ENCODE measurements around the gene POPDC3.

The POPDC3 gene

DNA sequence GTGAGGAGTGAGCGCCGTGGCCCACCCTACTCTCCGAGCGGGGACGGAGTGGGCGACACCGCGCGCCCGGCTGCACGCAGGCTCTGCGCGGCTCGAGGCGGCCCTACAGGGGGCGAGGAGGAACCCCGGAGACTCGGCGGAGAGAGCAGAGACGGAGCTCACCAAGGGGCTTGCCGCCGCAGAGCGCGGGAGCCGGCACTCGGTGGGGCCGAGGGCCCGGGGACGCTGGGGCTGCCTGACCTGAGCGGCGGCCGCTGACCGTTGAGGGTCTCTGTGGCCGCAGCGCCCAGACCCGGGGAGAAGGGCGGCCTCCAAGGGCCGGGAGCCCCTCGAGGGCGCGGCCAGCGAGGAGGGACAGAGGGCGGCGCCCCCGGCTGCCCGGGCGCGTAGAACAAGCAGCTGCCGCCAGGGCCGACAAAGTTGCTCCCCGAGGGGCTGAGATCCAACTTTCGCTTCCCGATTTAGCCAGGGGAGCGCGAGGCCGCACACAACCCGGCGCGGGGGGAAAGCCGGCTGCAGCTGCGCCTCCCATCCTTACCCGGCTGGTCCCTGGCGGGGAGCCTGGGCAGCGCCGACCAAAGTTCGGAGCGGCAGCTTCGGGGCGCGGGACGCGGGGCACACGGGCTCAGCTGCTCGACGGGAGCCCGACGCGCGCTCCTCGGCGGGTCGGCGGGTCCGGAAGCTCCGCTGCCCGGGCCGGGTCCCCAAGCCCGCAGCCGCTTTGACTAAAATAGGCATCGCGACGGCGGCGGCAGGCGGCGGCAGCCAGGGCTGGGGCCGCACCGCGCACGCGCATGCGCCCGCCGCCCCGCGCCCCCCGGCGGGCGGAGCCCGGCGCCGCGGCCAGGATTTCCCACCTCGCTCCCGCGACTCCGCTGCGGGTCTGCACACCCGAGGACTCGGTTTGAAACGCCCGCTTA is 43.1 kb downstream of the POPDC3 start:
- DNase-seq = peak; percentile 36

DNA sequence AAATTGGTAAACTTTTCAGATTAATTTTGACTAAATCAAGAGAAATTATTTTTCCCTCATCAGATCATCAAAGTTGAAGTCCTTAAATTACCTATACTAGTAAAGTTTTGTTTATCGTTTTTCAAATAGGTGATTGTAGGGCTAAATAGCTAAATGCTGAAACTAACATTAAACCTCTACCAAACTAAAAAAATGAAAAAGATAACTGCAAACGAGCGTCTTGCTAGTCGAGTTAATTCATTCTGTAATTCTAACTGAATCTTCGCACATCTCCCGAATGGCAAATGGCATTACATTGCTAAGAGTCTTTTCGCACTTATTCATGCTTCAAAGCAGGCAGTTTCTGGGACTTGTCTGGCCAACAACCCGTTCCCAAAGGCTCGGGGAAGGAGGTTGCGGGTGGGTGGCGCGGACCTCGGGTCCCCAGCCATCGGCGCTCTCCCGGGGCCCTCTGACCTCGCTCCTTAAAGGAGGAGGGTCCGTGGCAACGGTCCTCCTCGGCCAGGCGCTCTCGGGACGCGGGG is 43.8 kb downstream of the POPDC3 start:
- no peak for DNase-seq

DNA sequence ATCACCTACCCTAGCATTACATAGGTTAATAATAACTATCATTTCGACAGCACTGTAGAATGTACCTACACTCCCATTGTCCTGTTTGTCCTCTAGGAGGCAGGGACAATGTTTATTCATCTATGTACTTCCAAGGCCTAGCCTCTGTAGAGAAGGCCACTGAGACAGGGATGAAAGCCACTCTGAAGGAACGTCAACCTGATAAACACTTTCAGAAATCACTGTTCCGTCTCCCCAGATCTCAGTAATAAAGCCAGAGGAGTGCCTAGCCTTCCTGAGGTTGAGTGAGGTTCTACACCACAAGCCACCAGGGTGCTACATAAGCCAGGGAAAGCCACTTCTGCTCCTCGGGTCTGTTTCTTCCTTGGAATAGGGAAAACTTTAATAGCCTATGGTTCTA is 44.8 kb downstream of the POPDC3 start:
- no peak for DNase-seq

DNA sequence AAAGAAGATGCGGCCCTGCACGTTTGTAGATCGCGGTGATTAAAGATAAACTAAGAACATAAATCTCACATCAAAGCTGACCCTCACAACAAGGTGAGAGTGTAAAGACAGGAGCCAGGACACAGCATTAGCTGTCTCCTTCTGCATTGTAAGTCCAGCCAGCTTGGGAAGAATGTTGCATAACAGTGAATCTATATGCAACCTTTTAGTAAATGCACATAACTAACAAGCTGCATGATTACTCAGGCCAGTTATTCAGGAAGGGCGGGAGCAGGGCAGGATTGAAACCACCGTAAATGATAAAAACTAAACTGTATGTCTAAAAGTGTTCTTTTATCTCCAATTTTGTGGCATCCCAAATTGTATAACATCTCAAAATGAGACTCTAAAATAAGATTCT is 57.1 kb downstream of the POPDC3 start:
- DNase-seq = no peak

DNA sequence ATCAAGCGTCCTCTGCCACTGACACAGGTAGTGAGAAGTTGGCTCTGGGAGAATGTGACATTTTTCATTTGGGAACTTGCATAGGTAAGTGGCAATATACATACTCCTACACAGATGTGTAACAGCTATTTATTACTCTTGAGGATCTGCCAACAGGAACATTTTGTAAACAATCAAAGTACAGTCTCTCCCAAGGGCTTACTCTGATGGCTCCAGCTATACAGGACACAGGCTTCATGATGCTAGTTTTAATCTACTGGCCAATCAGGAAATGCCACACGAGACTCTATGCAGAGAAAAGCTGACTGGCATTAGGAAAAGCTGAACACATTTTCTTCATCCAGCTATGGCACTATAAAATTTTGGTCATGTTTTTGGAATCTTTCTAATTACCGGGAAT is 57.8 kb downstream of the POPDC3 start:
- DNase-seq = no peak

DNA sequence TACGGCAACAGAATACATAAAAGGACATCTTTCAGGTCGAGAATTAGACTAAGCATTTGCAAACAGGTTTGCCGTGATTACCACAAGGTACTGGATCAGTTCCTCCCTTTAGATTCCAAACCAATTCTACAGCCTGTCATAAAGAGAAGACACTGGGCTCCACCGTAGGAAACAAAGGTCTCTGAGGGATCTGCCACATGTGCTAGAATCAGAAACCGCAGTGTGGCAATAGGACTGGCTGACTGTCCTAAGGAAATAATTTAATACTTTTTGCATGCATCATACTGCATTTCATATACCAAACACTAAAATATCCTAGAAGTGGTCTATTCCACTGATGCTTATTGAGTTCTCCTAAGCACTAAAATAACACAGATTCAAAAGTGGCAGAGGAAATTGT is 59.2 kb downstream of the POPDC3 start:
- no peak for DNase-seq

DNA sequence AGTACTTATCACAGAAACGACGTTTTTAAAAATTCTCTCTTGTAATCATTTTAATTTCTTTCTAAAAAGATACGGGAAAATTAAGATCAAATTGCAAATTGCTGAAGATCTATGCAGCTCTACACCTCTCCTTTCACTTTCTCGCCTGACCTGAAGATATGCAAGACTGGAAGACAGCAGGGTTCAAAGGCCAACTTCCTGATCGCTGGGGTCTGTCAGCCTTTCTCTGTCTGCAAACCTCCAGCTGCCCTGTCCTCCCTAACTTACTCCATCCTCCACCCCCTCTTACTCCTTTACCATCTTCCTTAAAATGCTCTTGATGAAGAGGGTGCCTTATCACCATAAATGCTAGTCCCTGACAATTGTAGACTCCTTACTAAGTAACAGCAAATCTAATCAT is 63.7 kb downstream of the POPDC3 start:
- DNase-seq = no peak

DNA sequence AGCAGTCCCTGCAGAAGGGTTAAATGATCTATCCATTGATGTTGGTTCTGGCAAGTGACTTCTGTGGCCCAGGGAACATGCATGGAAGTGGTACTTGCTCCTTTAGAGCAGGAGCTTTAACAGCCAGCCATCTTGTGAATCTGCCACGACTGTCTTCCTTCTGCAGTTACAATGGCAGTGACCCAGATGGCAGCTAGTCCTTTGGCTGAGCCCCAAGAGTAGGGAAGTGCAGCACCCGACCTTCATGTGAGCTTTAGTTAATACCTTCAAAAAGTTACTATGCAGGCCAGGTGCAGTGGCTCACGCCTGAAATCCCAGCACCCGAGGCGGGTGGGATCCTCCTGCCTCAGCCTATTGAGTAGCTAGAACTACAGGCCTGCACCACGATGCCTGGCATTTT is 66.4 kb downstream of the POPDC3 start:
- DNase-seq = no peak

DNA sequence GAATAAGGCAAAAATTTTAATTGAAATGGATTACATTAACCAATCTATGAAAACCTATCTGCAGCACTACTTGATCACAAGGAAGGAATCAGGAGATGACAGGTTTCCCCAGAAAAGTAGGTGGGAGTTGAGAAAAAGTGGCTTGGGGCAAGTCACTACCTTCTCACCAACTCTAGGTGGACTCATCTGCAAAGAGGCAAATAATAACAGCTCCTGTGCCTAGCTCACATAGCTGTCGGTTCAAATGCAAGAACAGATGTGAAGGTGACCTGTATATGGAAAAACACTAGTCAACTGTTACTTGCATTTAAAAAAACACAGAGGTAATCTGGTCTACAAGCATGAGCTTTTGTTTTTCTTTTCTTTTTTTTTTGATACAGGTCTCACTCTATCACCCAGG is 67.2 kb downstream of the POPDC3 start:
- no peak for DNase-seq

DNA sequence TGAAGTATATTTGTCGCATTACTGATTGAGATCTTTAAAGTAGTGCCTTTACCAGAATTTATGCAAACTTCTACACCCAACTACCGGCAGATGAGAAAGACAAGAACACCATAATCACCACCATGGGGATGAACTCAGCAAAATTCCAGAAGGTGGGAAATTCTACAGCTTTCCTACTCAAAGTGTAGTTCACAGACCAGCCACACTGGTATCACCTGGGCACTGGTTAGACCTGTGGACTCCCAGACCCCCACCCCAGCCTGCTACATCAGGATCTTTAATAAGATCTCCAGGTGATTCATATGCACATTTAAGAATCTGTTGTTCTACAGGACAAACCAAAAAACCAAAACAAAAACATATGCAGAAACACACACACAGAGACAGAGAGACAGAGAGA is 67.9 kb downstream of the POPDC3 start:
- DNase-seq = no peak

DNA sequence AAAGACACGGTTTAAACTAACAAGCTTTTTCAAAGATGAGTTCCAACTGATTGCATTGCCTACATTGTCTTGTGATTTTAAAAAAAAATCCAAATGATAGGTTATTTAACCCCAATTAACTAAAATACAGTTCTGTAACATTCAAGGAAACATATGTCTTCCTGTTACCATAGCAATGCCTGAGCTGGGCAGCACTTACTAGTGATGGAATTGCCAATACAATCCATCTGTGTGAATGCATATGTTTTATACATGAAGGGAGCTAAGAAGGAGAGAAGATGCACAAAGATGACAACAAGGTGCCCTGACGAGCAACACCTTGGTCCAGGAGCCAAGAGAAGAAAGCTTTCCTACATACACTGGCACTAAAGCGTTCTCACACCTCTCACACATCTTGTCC is 68.7 kb downstream of the POPDC3 start:
- no peak for DNase-seq

DNA sequence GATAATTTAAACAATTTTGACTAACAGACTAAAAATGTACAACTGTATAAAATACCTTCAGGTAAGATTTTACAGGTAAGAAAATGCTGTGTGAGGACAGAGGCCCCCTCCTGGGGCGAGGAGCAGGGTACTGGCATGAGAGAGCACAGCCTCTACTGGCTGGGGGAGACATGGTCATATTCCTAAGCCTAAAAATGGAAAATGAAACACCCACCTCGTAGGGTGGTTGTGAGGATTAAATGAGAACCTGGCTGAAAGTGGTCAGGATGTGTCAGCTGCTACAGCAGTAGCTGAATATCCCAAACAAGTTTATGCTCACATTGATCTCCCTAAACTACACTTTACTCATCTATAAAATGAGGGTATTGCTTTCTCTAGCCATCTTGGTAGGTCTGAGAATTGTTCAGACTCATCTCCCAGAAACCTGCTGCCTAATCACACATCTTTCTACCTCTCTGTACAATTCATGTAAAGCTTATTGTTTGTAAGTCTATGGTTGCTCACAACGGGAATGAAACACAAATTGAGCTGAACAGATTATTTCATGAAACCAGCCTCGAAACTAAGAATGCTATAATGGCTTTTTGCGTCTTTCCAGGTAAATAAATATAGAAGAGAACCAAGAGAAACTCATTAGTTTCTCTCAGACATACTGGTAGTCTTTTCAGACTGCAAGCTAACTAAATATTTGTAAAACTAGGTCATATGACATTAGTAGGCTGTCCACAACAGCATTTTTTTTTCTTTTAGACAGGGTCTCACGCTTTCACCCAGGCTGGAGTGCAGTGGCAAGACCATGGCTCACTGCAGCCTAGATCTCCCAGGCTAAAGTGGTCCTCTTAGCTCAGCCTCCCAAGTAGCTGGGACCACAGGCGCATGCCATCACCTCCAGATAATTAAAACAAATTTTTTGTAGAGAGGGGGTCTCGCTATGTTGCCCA is 69.6 kb downstream of the POPDC3 start:
- no peak for DNase-seq

DNA sequence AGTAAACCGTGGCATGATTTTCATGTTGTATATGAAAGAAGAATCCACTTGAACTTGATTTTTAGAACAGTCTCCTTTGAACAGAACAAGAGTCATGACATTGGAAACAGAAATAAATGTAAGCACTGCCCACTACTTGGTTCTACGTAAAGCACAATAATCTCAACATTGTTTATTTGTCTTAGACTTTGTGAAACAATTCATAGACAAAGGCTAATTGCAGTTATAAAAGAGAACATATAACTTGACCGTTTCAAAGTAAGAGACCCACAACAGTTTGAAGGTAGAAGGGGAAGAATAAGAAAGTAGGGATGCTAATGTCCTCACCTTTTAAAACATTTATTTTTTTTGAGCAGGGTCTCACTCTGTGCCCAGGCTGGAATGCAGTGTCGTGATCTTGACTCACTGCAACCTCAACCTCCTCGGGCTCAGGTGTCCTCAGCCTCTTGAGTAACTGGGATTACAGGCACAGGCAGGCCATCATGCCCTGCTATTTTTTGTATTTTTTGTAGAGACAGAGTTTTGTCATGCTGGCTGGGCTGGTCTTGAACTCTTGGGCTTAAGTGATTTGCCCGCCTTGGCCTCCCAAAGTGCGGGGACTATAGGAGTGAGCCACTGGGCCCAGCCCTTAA is 71.1 kb downstream of the POPDC3 start:
- no peak for DNase-seq
